NCI-H1436 treated with DMSO at 0.1 percent for 48 hours (cell line): ENCODE results near the gene CTU2.

ENCODE experiments used
- DNase-seq: peaks from one replicate; lab custom pipeline; 2025; lab: John Stamatoyannopoulos, UW

CTU2 gene

DNA sequence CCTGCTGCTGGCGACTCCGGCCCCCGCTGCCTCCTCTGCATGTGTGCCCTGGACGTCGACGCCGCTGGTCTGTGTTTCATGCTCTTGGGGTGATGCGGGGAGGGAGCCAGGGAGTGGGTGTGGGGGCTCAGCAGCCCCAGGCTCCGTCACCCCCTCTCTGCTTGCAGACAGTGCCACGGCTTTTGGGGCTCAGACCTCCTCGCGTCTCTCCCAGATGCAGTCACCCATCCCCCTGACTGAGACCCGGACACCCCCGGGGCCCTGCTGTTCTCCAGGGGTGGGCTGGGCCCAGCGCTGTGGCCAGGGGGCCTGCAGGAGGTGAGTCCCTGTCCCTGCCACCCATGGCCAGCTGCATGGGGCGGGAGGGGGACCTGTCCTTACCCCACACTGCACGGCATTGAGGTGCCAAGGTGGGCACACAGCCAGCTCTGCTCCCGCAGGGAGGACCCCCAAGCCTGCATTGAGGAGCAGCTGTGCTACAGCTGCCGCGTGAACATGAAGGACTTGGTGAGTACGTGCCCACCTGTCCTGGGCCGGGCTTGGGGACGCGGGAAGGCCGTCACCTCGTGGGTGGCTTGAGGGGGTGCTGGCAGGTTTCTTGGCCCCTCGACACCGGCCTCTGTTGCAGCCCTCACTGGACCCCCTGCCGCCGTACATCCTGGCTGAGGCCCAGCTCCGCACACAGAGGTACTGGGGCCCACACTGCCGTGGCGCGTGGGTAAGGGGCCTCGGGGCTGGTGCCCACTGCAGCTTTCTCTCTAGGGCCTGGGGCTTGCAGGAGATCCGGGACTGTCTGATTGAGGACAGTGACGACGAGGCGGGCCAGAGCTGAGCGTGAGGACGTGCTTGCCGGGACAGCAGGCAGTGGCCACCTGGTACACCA lies 8.4 kb downstream of the CTU2 start:
- no peak for DNase-seq

DNA sequence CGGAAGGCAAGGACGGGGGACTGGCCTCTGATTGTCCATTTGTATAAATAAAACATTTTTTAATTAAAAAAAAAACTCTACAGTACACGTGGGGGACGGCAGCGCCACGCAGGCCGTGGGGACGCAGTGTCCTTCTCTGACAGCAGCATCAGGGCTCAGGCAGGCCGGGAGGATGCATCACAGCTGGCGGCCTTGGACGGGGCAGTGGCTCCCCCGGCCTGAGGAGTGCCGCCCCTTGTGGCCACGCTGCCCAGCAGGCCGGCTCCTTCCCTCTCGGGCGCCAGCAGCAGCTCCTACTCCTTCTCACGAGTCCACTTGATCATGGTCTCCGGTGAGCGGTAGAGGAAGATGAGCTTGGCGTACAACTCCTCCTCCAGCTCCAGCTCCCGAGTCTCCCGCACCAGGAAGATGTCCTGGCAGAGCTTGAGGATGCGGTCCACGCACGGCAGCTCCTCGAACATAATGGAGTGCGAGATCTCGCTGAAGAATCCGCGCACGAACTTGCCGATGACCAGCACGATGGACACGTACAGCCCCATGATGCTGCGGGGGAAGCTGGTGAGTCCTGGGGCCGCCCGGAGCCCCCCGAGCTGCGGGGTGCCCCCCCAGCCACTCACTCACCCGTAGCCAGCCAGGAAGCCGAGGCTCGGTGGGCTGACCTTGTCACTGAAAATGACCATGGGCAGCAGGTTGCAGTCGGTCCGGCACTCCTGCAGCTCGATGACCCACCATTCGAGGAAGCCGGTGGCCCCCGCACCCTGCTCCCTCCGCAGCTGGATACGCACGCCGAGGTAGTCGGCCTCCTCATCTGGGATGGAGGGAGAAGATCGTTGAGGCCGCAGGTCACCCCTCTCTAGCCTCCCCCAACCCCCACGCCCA lies 9.2 kb downstream of the CTU2 start:
- no peak for DNase-seq

DNA sequence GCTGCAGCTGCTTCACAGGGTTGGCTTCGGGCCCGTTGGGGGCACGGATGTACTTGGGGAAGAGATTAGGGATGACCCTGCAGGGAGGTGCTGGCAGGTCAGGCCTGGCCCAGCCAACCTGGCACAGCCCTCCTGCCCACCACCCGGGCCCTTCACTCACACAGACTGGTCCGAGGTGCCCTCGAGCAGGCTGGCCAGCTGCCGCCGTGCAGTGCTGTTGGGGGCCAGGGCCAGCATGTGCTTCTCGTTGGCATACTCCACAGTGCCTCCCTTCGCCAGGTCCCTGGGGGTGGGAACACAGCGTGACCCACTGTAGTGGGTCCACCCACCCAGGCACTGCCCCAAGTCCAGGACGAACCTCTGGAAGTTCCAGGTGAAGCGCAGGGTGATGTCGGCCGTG lies 9.9 kb downstream of the CTU2 start:
- no peak for DNase-seq

DNA sequence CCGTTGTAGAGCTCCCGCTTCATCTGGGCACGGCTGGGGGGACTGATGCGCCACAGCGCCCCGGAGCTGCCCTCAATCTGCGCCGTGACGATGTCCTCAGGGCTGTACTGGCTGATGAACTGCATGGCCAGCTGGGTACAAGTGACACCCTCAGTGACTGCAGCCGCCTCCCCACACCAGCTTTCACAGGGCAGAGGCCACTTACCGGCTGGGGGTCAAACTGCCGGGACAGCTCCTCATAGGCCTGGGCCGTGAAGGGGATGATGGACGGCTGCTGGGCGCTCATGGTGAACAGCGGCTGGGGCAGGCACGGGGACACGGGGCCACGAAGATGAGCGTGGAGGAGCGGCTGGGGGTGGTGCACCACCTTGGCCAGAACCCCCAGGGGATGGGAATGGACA lies 10.3 kb downstream of the CTU2 start:
- no peak for DNase-seq

DNA sequence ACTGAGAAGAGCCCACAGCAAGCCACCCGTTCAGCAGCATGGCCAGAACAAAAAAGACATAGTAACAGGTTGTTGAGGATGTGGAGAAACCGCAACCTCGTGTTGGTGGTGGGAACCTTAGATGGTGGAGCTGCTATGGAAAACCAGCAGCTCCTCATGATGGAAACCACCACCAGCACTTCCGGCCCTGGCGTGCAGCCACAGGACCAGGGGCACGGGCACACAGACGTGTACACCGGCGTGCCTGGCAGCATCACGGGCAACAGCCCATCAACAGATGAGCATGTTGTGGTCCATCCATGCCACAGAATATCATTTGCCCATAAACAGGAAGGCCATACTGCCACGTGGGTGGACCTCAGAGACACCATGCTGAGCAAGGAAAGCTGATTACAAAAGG lies 11.9 kb downstream of the CTU2 start:
- no peak for DNase-seq

DNA sequence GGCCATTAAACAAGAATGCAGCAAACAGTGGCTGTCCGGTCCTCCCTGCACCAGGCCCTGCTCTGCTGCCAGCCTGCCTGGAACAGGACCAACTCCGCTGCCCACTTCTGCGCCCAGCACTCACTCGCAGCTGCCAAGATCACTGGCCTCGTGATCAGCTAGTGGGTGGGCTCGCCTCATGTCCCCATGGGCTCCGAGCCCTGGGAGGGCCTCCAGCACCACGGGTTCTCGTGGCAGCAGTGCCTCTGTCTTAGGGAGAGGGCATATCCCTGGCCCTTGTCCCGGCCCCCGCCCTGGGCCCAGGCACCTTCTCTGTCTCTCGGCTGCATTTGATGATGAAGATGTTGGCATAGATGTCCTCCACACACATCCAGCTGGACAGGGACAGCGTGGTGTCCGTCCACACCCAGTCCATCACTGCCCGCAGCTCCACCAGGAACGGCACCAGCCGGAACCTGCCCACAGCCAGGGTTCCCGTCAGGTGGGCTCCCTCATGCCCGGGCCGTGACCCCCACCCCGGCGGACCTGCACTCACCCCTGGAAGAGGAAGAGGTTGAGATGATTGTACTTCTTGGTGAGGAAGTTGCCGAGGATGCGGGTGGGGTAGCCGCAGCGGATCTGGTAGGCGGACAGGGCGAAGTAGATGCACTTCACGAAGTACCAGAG lies 13.1 kb downstream of the CTU2 start:
- no peak for DNase-seq

DNA sequence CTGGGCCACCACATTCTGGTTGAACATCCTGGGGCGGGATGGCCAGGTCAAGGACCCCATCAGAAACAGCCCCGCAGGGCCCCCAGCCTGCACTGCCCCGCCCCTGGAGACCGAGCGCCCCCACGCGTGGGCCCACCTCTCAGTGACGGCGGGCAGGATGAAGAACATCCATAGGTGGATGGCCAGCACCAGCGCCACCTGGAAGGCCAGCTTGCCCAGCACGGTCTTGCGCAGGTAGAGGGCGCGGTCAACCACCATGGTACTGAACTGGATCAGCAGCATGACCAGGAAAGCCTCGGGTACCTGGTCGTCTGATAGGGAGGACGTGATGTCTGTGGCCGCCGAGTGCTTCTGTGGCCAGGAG lies 13.6 kb downstream of the CTU2 start:
- no peak for DNase-seq

DNA sequence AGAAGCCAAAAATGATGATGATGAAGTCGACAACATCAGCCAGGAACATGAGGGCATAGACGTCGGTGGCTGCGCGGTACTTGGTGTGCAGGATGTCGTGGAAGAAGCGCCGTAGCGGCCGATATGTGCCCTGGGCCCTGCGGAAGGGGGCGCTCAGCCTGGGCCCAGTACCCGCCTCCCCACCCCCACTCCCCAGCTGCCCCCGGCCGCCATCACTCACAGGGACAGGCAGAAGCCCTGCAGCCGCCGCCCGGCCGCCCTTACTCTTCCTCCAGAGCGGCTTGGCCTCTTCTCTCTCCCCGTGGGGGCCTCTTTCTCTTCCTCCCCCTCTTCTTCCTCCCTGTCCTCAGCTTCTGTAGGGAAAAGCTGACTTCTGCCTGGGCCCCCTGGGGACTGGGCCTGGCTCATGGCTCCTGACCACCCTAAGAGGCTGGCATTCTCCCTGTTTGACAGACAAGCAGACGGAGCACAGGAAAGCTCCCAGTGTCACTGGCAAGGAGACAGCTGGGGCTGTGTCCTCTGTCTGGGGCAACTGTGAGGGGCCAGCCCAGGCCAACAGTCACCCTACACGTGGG lies 14.2 kb downstream of the CTU2 start:
- DNase-seq = no peak

DNA sequence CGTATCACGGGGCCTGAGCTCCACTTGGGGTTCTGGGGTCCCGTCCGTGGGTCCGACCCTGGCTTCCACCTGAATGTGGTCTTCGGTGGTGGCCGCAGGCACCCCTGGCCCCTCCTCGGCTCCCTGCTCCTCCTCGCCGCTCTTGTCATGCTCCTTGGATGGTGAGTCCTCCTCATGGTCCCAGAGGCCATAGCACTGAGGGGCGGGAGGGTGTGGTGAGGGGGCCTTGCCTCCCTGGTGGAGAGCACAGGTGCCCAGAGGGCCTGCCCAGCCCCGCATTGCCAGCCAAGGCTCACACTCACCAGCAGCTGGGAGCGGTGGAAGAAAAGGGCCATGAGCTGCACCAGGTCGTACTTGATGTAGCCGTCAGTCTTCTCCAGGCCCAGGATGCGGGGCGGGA lies 14.9 kb downstream of the CTU2 start:
- no peak for DNase-seq

DNA sequence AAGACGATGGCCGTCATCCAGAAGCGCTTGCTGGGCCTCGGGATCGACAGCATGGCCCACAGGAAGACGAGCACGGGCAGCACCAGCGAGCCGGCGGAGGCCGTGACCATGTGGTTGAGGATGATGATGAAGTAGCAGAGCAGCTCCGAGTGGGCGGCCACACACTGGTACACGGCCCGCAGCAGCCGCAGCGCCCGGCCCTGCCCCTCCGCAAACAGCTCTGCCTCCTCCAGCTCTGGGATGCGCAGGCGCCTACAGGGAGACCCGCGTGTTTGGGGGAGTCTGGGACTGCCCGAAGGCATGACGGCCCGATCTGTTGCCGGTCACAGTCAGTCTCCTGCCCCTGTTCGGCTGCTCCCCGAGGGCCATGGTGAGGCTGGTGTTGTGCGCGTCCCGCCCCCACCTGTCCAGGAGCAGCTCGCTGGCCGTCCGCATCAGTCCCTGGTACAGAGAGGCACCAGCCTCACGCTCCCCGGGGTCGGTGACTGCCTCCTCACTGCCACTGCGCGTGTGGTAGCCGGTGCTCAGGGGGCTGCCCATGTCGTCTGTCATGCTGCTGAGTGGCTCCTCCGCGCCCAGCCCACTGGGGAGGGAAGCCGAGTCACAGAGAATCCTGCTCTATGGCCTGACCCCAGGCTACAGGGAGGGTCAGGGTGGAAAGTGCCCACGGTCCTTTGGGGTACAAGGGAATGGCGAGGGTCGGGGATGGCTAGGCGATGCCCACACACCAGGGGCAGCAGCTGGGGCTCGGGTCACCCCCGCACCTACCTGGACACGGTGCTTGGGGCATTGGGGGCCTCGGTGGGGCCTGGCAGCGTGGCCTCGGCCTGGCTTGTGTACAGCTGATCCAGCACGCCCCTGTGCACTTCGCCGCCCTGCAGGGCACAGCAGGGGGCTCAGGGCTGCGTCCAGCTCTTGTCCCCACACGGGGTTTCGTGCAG lies 15.8 kb downstream of the CTU2 start:
- DNase-seq = no peak

DNA sequence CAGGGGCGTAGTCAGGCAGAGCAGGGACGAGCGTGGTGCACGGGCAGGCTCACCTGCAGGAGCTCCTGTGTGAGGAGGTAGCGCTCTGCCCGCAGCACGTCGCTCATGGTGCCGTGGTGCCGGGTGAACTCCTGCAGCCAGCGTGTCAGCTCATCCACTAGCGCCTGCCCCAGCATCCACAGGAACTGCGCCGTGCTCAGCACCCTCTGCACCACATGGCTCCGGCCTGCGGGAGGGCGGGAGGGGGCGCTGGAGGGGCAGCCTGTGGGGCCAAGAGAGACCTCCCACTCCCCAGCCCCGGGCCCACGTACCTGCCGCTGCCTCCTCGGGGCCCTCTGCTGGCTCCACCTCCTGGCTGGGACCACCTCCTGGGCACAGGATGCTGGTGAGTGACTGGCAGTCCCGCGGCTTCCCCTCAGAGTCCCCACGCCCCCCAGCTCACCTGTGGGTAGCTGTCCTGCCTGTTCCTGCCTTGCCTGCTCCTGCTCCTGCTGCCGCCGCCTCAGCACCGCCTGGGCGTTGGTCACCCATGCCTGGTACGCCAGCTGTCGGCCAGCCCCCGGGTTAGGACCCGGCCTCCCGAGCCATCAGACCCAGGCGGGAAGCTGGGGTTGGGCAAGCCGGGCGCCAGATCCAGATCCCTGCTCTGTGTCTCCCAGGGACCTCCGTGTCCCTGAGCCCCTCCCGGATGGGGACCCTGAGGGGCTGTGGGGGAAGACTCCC lies 16.6 kb downstream of the CTU2 start:
- DNase-seq = no peak

DNA sequence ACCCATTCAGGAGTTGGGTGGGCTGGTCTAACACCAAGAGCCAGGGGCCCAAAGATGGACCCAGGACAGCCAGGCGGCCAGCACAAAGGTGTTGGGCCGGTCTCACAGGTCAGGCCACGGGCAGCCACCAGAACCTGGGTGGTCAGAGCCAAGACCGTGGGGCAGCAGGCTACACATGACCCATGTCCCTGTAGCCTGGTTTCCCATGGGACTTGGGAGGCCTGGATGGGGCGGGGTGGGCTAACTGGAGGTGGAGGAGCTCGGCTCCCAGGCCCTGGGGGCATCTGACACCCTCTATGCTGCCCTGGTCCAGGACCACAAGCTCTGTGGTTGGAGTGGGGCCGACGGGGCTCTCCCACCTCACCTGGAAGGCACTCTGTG lies 17.2 kb downstream of the CTU2 start:
- DNase-seq = no peak

DNA sequence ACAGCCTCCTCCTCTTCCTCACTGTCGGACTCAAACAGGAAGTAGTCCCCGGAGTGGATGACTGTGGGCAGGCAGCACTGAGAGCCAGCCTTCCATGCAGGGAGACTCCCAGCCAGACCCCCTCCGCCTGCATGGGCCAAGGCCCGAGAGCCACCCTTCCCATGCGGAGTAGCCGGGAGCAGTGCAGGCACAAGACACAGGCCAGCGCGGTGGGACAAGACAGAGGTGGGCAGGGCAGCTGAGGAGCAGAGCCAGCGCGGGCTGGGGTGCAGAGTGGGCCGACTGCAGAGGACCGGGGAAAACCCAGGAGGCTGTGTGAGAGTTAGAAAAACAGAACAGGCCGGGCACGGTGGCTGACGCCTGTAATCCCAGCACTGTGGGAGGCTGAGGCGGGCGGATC lies 17.6 kb downstream of the CTU2 start:
- DNase-seq = no peak

DNA sequence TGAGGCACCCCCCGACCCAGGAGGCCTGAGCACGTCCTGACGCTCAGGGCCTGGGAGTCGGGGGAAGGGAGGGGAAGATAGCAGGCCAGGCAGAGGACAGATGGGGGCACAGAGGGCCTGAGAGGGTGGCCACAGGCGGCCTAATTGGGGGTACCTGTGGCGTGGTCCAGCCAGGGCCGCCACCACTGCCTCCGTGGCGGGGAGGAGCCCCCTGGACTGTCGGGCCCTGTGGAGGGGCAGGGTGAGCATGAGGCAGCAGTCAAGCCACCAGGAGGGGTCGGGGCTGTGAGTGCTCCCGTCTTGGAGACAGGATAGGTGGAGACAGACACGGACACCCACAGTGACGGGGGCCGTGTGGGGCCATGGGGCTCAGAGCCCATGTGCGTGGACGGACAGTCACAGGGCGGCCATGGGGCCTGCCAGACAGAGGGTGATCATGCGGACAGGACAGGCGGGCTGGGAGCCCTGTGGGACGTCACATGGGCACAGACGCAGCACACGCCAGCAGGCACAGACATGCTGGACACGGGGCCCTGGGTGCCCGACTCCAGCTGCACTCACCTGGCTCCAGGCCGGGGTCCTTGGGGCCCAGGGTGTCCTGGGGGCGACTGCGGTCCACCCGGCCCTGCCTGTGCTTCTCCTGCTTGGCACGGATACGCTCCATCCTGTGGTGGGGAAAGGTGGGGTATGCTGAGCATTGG lies 18.7 kb downstream of the CTU2 start:
- DNase-seq = no peak

DNA sequence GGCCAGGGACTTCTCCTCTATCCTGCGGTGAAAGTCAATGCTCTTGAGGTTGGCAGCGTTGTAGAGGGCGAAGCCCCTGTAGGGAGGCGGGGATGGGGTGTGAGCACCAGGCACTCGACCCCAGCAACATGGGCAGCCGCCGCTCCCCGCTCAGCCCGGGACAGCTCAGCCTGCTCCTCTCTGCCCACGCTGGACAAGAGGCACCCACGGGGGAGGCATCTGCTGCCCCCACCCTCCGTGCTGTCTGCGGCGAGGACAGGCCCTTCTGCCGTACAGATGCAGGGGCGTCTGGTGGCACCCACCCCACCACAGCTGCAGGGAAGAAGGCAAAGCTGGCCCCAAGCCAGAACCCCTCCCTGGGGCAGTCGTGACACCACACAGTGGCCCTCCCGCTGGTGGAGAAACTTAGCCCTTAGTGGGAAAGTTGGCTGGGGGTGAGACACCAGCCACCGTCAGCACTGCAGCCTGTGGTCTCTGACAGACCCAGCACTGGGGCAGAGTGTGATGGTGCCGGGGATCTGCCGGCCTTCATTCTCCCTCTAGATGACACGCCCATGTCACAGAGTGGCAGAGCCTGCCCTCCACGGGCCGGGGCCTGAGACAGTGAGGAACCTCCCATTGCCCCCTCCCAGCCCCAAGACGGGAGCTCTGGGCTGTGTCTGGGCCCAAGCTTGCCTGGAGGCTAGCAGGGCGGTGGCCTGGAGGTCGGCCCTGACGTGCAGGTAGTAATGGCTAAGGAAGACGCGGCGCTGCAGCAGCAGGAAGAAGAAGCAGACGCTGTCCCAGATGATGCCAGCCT lies 19.5 kb downstream of the CTU2 start:
- no peak for DNase-seq

DNA sequence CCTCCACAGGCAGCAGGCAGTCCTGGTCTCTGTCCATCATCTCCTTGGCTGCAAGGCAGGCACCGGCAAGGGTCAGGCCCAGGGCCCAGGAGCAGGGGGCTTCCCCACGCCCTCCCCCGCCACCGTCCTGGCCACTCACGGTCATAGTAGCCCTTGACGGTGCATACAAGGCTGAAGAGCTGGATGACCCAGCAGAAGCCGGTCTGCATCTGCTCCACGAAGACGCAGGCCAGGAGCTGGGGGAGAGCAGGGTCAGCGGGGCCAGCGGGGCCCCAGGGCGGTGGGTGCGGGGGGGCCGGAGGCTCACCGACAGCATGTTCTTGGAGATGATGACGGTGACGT lies 20.1 kb downstream of the CTU2 start:
- DNase-seq = no peak

DNA sequence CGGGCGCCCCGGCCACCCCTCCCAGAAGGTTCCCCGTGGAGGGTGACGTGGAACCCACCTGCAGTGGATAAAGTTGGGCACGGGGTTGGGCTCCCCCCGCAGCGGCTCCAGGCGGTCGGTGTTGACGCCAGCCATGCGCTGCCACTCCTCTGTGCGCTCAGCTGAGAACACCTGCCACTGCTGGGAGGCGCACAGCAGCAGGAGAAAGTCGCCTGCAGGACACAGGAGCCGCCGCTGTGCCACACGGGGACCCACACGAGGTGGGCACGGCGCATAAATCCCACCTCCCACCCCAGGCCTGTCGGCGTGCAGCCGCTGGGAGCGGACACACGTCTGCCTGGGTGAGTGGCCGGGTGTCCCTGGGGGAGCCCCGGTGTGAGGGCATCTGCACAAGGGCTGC lies 20.7 kb downstream of the CTU2 start:
- DNase-seq = no peak

DNA sequence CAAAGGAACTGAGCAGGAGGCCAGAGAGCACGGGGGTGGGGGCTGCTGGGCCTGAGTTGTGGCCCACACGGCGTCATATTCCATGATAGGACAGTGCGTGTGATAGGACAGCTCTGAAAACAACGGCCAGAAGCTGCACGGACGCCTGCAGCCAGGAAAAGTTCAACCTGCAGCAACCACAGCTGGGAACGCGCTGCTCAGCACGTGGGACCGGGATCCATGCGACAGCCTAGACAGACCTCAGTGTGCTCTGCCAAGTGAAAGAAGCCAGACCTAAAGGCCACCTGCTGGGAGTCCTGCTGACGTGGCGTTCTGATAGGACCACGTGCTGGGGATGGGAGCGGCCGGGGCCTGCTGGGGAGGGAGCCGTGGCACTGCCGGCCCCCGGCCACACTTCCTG lies 21.6 kb downstream of the CTU2 start:
- no peak for DNase-seq
